ENCODE results near the gene WNT6.

The WNT6 gene

GRCh38 chr2:218816561-218817011, 43.0 kb upstream of the WNT6 start:
- H3K27me3 ChIP-seq (ENCODE audit: control insufficient read depth in 5 of 5, insufficient read depth in 4 of 5, low read length in 5 of 5) = no peaks in the 10 kb centered on the region
- H3K27ac ChIP-seq (ENCODE audit: low read depth, low read length) = no peak overlapping the region
- H3K4me1 ChIP-seq (ENCODE audit: control insufficient read depth in 5 of 5, insufficient read depth in 5 of 5, low read length in 5 of 5) = no peaks in the 10 kb centered on the region
- H3K36me3 ChIP-seq (ENCODE audit: control insufficient read depth in 5 of 5, insufficient read depth in 5 of 5, low read length in 5 of 5) = peaks cover 0 to 61% (median 50%) of the 10 kb centered on the region in 5 donors
- H3K9me3 ChIP-seq (ENCODE audit: control insufficient read depth in 5 of 5, low read length in 5 of 5) = no peaks in the 10 kb centered on the region
- H3K9ac ChIP-seq (ENCODE audit: low read length in 5 of 5) = no peak overlapping the region
- H3K4me3 ChIP-seq (ENCODE audit: low read depth in 1 of 5, low read length in 5 of 5) = no peak overlapping the region

- H3K4me3 ChIP-seq (ENCODE audit: low read depth in 1 of 5, low read length in 5 of 5) = no peak overlapping the region
- peaks cover 0 to 42% (median 35%) of the 10 kb centered on the region in 5 donors for H3K36me3 ChIP-seq (ENCODE audit: control insufficient read depth in 5 of 5, insufficient read depth in 5 of 5, low read length in 5 of 5)
- no peaks in the 10 kb centered on the region for H3K27me3 ChIP-seq (ENCODE audit: control insufficient read depth in 5 of 5, insufficient read depth in 4 of 5, low read length in 5 of 5)
- H3K4me1 ChIP-seq (ENCODE audit: control insufficient read depth in 5 of 5, insufficient read depth in 5 of 5, low read length in 5 of 5) = no peaks in the 10 kb centered on the region
- no peak overlapping the region for H3K9ac ChIP-seq (ENCODE audit: low read length in 5 of 5)
- no peak overlapping the region for H3K27ac ChIP-seq (ENCODE audit: low read depth, low read length)
- H3K9me3 ChIP-seq (ENCODE audit: control insufficient read depth in 5 of 5, low read length in 5 of 5) = no peaks in the 10 kb centered on the region
Measured at GRCh38 chr2:218819093-218819492, 40.5 kb upstream of the WNT6 start.

GRCh38 chr2:218820746-218821369, 38.7 kb upstream of the WNT6 start:
- H3K27me3 ChIP-seq (ENCODE audit: control insufficient read depth in 5 of 5, insufficient read depth in 4 of 5, low read length in 5 of 5) = no peaks in the 10 kb centered on the region
- no peaks in the 10 kb centered on the region for H3K4me1 ChIP-seq (ENCODE audit: control insufficient read depth in 5 of 5, insufficient read depth in 5 of 5, low read length in 5 of 5)
- no peak overlapping the region for H3K4me3 ChIP-seq (ENCODE audit: low read depth in 1 of 5, low read length in 5 of 5)
- H3K9ac ChIP-seq (ENCODE audit: low read length in 5 of 5) = no peak overlapping the region
- no peaks in the 10 kb centered on the region for H3K9me3 ChIP-seq (ENCODE audit: control insufficient read depth in 5 of 5, low read length in 5 of 5)
- no peak overlapping the region for H3K27ac ChIP-seq (ENCODE audit: low read depth, low read length)
- peaks cover 0 to 25% (median 18%) of the 10 kb centered on the region in 5 donors for H3K36me3 ChIP-seq (ENCODE audit: control insufficient read depth in 5 of 5, insufficient read depth in 5 of 5, low read length in 5 of 5)

GRCh38 chr2:218821605-218822211, 37.9 kb upstream of the WNT6 start:
- Histone ChIP-seq H3K9me3 (ENCODE audit: control insufficient read depth in 5 of 5, low read length in 5 of 5) (no peaks in the 10 kb centered on the region), H3K4me1 (ENCODE audit: control insufficient read depth in 5 of 5, insufficient read depth in 5 of 5, low read length in 5 of 5) (no peaks in the 10 kb centered on the region), H3K36me3 (ENCODE audit: control insufficient read depth in 5 of 5, insufficient read depth in 5 of 5, low read length in 5 of 5) (peaks cover 0 to 18% (median 13%) of the 10 kb centered on the region in 5 donors), H3K27me3 (ENCODE audit: control insufficient read depth in 5 of 5, insufficient read depth in 4 of 5, low read length in 5 of 5) (no peaks in the 10 kb centered on the region), H3K9ac (ENCODE audit: low read length in 5 of 5) (no peak overlapping the region), H3K4me3 (ENCODE audit: low read depth in 1 of 5, low read length in 5 of 5) (no peak overlapping the region), H3K27ac (ENCODE audit: low read depth, low read length) (no peak overlapping the region)

- peaks cover 0 to 14% (median 11%) of the 10 kb centered on the region in 5 donors for H3K36me3 ChIP-seq (ENCODE audit: control insufficient read depth in 5 of 5, insufficient read depth in 5 of 5, low read length in 5 of 5)
- H3K27ac ChIP-seq (ENCODE audit: low read depth, low read length) = no peak overlapping the region
- H3K9ac ChIP-seq (ENCODE audit: low read length in 5 of 5) = no peak overlapping the region
- no peak overlapping the region for H3K4me3 ChIP-seq (ENCODE audit: low read depth in 1 of 5, low read length in 5 of 5)
- H3K27me3 ChIP-seq (ENCODE audit: control insufficient read depth in 5 of 5, insufficient read depth in 4 of 5, low read length in 5 of 5) = no peaks in the 10 kb centered on the region
- no peaks in the 10 kb centered on the region for H3K9me3 ChIP-seq (ENCODE audit: control insufficient read depth in 5 of 5, low read length in 5 of 5)
- H3K4me1 ChIP-seq (ENCODE audit: control insufficient read depth in 5 of 5, insufficient read depth in 5 of 5, low read length in 5 of 5) = no peaks in the 10 kb centered on the region
Measured at GRCh38 chr2:218822622-218823021, 37.0 kb upstream of the WNT6 start.

GRCh38 chr2:218823196-218823855, 36.3 kb upstream of the WNT6 start:
- H3K27ac ChIP-seq (ENCODE audit: low read depth, low read length) = no peak overlapping the region

GRCh38 chr2:218824004-218824403, 35.6 kb upstream of the WNT6 start:
- Histone ChIP-seq H3K4me3 (ENCODE audit: low read depth in 1 of 5, low read length in 5 of 5) (no peak overlapping the region), H3K4me1 (ENCODE audit: control insufficient read depth in 5 of 5, insufficient read depth in 5 of 5, low read length in 5 of 5) (peaks cover 0 to 5% (median 0%) of the 10 kb centered on the region in 5 donors), H3K27me3 (ENCODE audit: control insufficient read depth in 5 of 5, insufficient read depth in 4 of 5, low read length in 5 of 5) (peaks cover 0 to 6% (median 0%) of the 10 kb centered on the region in 5 donors), H3K27ac (ENCODE audit: low read depth, low read length) (no peak overlapping the region), H3K9ac (ENCODE audit: low read length in 5 of 5) (no peak overlapping the region), H3K9me3 (ENCODE audit: control insufficient read depth in 5 of 5, low read length in 5 of 5) (no peaks in the 10 kb centered on the region), H3K36me3 (ENCODE audit: control insufficient read depth in 5 of 5, insufficient read depth in 5 of 5, low read length in 5 of 5) (peaks cover 0 to 5% (median 0%) of the 10 kb centered on the region in 5 donors)

More at GRCh38 chr2:218823196-218823855, 36.3 kb upstream of the WNT6 start:
- peaks cover 0 to 3% (median 0%) of the 10 kb centered on the region in 5 donors for H3K4me1 ChIP-seq (ENCODE audit: control insufficient read depth in 5 of 5, insufficient read depth in 5 of 5, low read length in 5 of 5)
- H3K9me3 ChIP-seq (ENCODE audit: control insufficient read depth in 5 of 5, low read length in 5 of 5) = no peaks in the 10 kb centered on the region
- no peak overlapping the region for H3K9ac ChIP-seq (ENCODE audit: low read length in 5 of 5)
- H3K27me3 ChIP-seq (ENCODE audit: control insufficient read depth in 5 of 5, insufficient read depth in 4 of 5, low read length in 5 of 5) = peaks cover 0 to 3% (median 0%) of the 10 kb centered on the region in 5 donors
- H3K36me3 ChIP-seq (ENCODE audit: control insufficient read depth in 5 of 5, insufficient read depth in 5 of 5, low read length in 5 of 5) = peaks cover 0 to 10% (median 5%) of the 10 kb centered on the region in 5 donors
- no peak overlapping the region for H3K4me3 ChIP-seq (ENCODE audit: low read depth in 1 of 5, low read length in 5 of 5)

- H3K36me3 ChIP-seq (ENCODE audit: control insufficient read depth in 5 of 5, insufficient read depth in 5 of 5, low read length in 5 of 5) = no peaks in the 10 kb centered on the region
- H3K9me3 ChIP-seq (ENCODE audit: control insufficient read depth in 5 of 5, low read length in 5 of 5) = no peaks in the 10 kb centered on the region
- H3K27ac ChIP-seq (ENCODE audit: low read depth, low read length) = no peak overlapping the region
- H3K9ac ChIP-seq (ENCODE audit: low read length in 5 of 5) = no peak overlapping the region
- peaks cover 2 to 18% (median 9%) of the 10 kb centered on the region in 5 donors for H3K4me1 ChIP-seq (ENCODE audit: control insufficient read depth in 5 of 5, insufficient read depth in 5 of 5, low read length in 5 of 5)
- H3K27me3 ChIP-seq (ENCODE audit: control insufficient read depth in 5 of 5, insufficient read depth in 4 of 5, low read length in 5 of 5) = peaks cover 0 to 14% (median 6%) of the 10 kb centered on the region in 5 donors
- H3K4me3 ChIP-seq (ENCODE audit: low read depth in 1 of 5, low read length in 5 of 5) = no peak overlapping the region
Measured at GRCh38 chr2:218826791-218827190, 32.8 kb upstream of the WNT6 start.

- Histone ChIP-seq H3K4me3 (ENCODE audit: low read depth in 1 of 5, low read length in 5 of 5) (no peak overlapping the region), H3K9me3 (ENCODE audit: control insufficient read depth in 5 of 5, low read length in 5 of 5) (no peaks in the 10 kb centered on the region), H3K27me3 (ENCODE audit: control insufficient read depth in 5 of 5, insufficient read depth in 4 of 5, low read length in 5 of 5) (peaks cover 0 to 24% (median 9%) of the 10 kb centered on the region in 5 donors), H3K4me1 (ENCODE audit: control insufficient read depth in 5 of 5, insufficient read depth in 5 of 5, low read length in 5 of 5) (peaks cover 2 to 25% (median 10%) of the 10 kb centered on the region in 5 donors), H3K9ac (ENCODE audit: low read length in 5 of 5) (no peak overlapping the region), H3K27ac (ENCODE audit: low read depth, low read length) (no peak overlapping the region), H3K36me3 (ENCODE audit: control insufficient read depth in 5 of 5, insufficient read depth in 5 of 5, low read length in 5 of 5) (no peaks in the 10 kb centered on the region)
Measured at GRCh38 chr2:218827701-218828476, 31.7 kb upstream of the WNT6 start.

Measured in subcutaneous abdominal adipose tissue (tissue), 5 donors.